H9 (cell line): ENCODE data around the gene TNFRSF18. TPM values are rescaled to one million over a fixed set of nuclear protein-coding genes. Genes with fewer than 3 reads are reported as not detected.

ENCODE experiments used
- DNase-seq: peaks from one replicate; pipeline ENCODE4 v3.0.0-alpha.2; 2017
- H2AFZ ChIP-seq: one replicate; pipeline ENCODE4 v1.6.1; 2013; ENCODE audit warnings: mild to moderate bottlenecking, low read length, control low read depth, moderate library complexity
- H2AK5ac ChIP-seq: 2 replicates; pipeline ENCODE4 v1.6.1; 2013; ENCODE audit warnings: low read length, control low read depth, mixed read lengths; ENCODE audit not compliant: insufficient read length
- H2BK120ac ChIP-seq: one replicate; pipeline ENCODE4 v1.6.1; 2013; ENCODE audit warnings: low read depth, mild to moderate bottlenecking, low read length, control low read depth, inconsistent platforms; ENCODE audit not compliant: poor library complexity, severe bottlenecking
- H2BK12ac ChIP-seq: 2 replicates; pipeline ENCODE4 v1.6.1; 2013; ENCODE audit warnings: low read length, control low read depth, mixed read lengths, low read depth; ENCODE audit not compliant: insufficient read length
- H2BK15ac ChIP-seq: 2 replicates; pipeline ENCODE4 v1.6.1; 2013; ENCODE audit warnings: low read depth, low read length, control low read depth
- H2BK20ac ChIP-seq: one replicate; pipeline ENCODE4 v1.6.1; 2013; ENCODE audit warnings: low read depth, mild to moderate bottlenecking, low read length, control low read depth, inconsistent platforms; ENCODE audit not compliant: poor library complexity, severe bottlenecking
- H2BK5ac ChIP-seq: 2 replicates; pipeline ENCODE4 v1.6.1; 2013; ENCODE audit warnings: low read length, control low read depth, mixed read lengths; ENCODE audit not compliant: insufficient read length
- H3K14ac ChIP-seq: 2 replicates; pipeline ENCODE4 v1.6.1; 2013; ENCODE audit warnings: low read length, control low read depth; ENCODE audit not compliant: insufficient read depth
- H3K18ac ChIP-seq: 2 replicates; pipeline ENCODE4 v1.6.1; 2013; ENCODE audit warnings: low read depth, mild to moderate bottlenecking, mixed read lengths, low read length, control low read depth; ENCODE audit not compliant: insufficient read length
- H3K23ac ChIP-seq: 2 replicates; pipeline ENCODE4 v1.6.1; 2013; ENCODE audit warnings: low read length, control low read depth, mixed read lengths, low read depth; ENCODE audit not compliant: insufficient read length
- H3K23me2 ChIP-seq: 2 replicates; pipeline ENCODE4 v1.6.1; 2013; ENCODE audit warnings: low read depth, mild to moderate bottlenecking, mixed read lengths, low read length, control low read depth; ENCODE audit not compliant: insufficient read length, poor library complexity, severe bottlenecking
- H3K27ac ChIP-seq: 2 replicates; pipeline ENCODE4 v1.5.1; 2013; ENCODE audit warnings: low read length, control low read depth, mixed read lengths, low read depth; ENCODE audit not compliant: insufficient read length
- H3K27me3 ChIP-seq: 2 replicates; pipeline ENCODE4 v1.6.1; 2013; ENCODE audit warnings: low read length, control low read depth, inconsistent platforms; ENCODE audit not compliant: insufficient read depth
- H3K4ac ChIP-seq: 2 replicates; pipeline ENCODE4 v1.6.1; 2013; ENCODE audit warnings: low read depth, mild to moderate bottlenecking, control low read depth, inconsistent platforms, low read length, moderate library complexity
- H3K4me1 ChIP-seq: 2 replicates; pipeline ENCODE4 v1.6.1; 2013; ENCODE audit warnings: low read length, control low read depth, inconsistent platforms; ENCODE audit not compliant: insufficient read depth
- H3K4me2 ChIP-seq: 2 replicates; pipeline ENCODE4 v1.6.1; 2013; ENCODE audit warnings: low read length, control low read depth, mixed read lengths; ENCODE audit not compliant: insufficient read length, insufficient read depth
- H3K56ac ChIP-seq: 2 replicates; pipeline ENCODE4 v1.6.1; 2013; ENCODE audit warnings: low read depth, mild to moderate bottlenecking, mixed read lengths, low read length, control low read depth; ENCODE audit not compliant: insufficient read length
- H3K79me1 ChIP-seq: 2 replicates; pipeline ENCODE4 v1.6.1; 2013; ENCODE audit warnings: low read depth, mild to moderate bottlenecking, moderate library complexity, low read length, control low read depth, inconsistent platforms; ENCODE audit not compliant: insufficient read depth, poor library complexity, severe bottlenecking
- H3K79me2 ChIP-seq: 2 replicates; pipeline ENCODE4 v1.6.1; 2013; ENCODE audit warnings: low read length, control low read depth, inconsistent platforms; ENCODE audit not compliant: insufficient read depth
- H3K9ac ChIP-seq: 2 replicates; pipeline ENCODE4 v1.6.1; 2013; ENCODE audit warnings: low read length, control low read depth, mixed read lengths; ENCODE audit not compliant: insufficient read length; ENCODE audit errors: extremely low read depth
- H3K9me3 ChIP-seq: one replicate; pipeline ENCODE4 v1.6.1; 2013; ENCODE audit warnings: low read depth, low read length, inconsistent platforms; ENCODE audit not compliant: control insufficient read depth
- H3T11ph ChIP-seq: one replicate; pipeline ENCODE4 v1.6.1; 2013; ENCODE audit warnings: mild to moderate bottlenecking, low read length, control low read depth, inconsistent platforms
- H4K20me1 ChIP-seq: one replicate; pipeline ENCODE4 v1.6.1; 2013; ENCODE audit not compliant: control insufficient read depth, insufficient read length, insufficient read depth
- H4K5ac ChIP-seq: 2 replicates; pipeline ENCODE4 v1.6.1; 2013; ENCODE audit warnings: low read depth, mild to moderate bottlenecking, mixed read lengths, low read length, control low read depth; ENCODE audit not compliant: insufficient read length
- H4K8ac ChIP-seq: replicated peaks from 2 replicates; pipeline ENCODE4 v1.6.1; 2013; ENCODE audit warnings: low read length, control low read depth, mixed read lengths, low read depth; ENCODE audit not compliant: insufficient read length
- H4K91ac ChIP-seq: 2 replicates; pipeline ENCODE4 v1.6.1; 2013; ENCODE audit warnings: low read depth, mild to moderate bottlenecking, moderate library complexity, mixed read lengths, low read length, control low read depth; ENCODE audit not compliant: insufficient read length
- H3K27ac Mint-ChIP-seq, 3 experiments: 2 replicates in 2 of 3; 3 replicates in 1 of 3; pipeline ENCODE4 v1.8.0; 2020 to 2021; ENCODE audit warnings: mixed read lengths in 3 of 3, mild to moderate bottlenecking in 1 of 3, moderate library complexity in 1 of 3
- H3K27me3 Mint-ChIP-seq: 2 replicates; pipeline ENCODE4 v1.8.0; 2021; ENCODE audit warnings: low read depth, mild to moderate bottlenecking, moderate library complexity, mixed read lengths
- H3K36me3 Mint-ChIP-seq, 3 experiments: 2 replicates in 2 of 3; 3 replicates in 1 of 3; pipeline ENCODE4 v1.8.0; 2020 to 2021; ENCODE audit warnings: low read depth in 3 of 3, mixed read lengths in 3 of 3; ENCODE audit not compliant: insufficient read depth in 1 of 3
- H3K4me1 Mint-ChIP-seq, 2 experiments: 2 replicates each; pipeline ENCODE4 v1.8.0; 2020; ENCODE audit warnings: mixed read lengths in 2 of 2
- H3K4me3 Mint-ChIP-seq, 2 experiments: 2 replicates in 1 of 2; 3 replicates in 1 of 2; pipeline ENCODE4 v1.8.0; 2020 to 2021; ENCODE audit warnings: mild to moderate bottlenecking in 2 of 2, mixed read lengths in 2 of 2, moderate library complexity in 1 of 2
- H3K9me3 Mint-ChIP-seq, 2 experiments: 2 replicates in 1 of 2; 3 replicates in 1 of 2; pipeline ENCODE4 v1.8.0; 2020; ENCODE audit warnings: mild to moderate bottlenecking in 2 of 2, mixed read lengths in 2 of 2, moderate library complexity in 1 of 2
- WGBS: extraction: QIAGEN DNeasy Blood & Tissue Kit; methylation state at CpG from one replicate; pipeline ENCODE4 v1.1.7; 2013; ENCODE audit warnings: missing lambda C conversion rate, low lambda C conversion rate, mixed read lengths; ENCODE audit not compliant: insufficient read length; ENCODE audit errors: extremely low coverage; 5-methylcytosine and 5-hydroxymethylcytosine counted together
- total RNA-seq: library from RNA; stranded (reverse); gene quantifications from 2 replicates; pipeline ENCODE4 v1.2.1, GENCODE V29; 2021
- TF ChIP-seq, protein P1 (sequence below): fragments of 200-600 bp; sonication (generic); conservative IDR thresholded peaks from 3 replicates; pipeline ENCODE4 v1.8.0; 2021; ENCODE audit warnings: antibody characterized with exemption, mild to moderate bottlenecking

TNFRSF18 gene
- total RNA-seq, 1 experiment from 2014 or later = 2.0 TPM

DNA sequence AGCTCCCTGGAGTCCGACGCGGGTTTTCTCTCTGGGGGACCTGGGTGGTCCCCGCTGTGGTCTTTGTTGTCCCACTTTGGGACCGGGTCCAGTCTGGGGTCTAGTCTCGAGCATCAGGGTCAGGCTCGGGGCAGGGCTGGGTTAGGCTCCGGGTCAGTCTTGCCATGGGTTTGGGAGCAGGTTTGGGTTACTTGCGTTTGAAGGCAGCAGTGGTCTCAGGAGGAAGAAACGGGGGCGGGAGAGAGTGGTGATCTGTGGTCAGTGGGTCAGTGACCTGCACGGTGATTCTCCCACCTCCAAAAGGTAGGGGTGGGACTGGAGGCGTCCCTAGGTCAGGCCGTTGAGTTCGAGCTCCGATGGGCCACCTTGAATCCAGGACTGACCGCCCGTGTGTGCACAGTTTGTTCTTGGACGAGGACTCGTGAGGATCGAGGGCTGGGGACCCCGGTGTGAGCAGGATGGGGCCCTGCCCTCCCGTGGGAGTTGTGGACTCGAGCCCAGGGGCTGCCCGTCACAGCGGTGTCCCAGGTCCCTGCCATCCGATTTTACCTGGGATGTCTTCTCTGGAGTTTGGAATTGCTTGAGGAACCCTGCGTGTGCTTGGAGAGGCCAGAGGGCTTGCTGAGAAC, 27.9 kb upstream of the TNFRSF18 start:
- H2AFZ ChIP-seq = no peak overlapping the region
- peaks cover 2% of the 10 kb centered on the region for H3K79me1 ChIP-seq
- TF ChIP-seq, protein P1, sequence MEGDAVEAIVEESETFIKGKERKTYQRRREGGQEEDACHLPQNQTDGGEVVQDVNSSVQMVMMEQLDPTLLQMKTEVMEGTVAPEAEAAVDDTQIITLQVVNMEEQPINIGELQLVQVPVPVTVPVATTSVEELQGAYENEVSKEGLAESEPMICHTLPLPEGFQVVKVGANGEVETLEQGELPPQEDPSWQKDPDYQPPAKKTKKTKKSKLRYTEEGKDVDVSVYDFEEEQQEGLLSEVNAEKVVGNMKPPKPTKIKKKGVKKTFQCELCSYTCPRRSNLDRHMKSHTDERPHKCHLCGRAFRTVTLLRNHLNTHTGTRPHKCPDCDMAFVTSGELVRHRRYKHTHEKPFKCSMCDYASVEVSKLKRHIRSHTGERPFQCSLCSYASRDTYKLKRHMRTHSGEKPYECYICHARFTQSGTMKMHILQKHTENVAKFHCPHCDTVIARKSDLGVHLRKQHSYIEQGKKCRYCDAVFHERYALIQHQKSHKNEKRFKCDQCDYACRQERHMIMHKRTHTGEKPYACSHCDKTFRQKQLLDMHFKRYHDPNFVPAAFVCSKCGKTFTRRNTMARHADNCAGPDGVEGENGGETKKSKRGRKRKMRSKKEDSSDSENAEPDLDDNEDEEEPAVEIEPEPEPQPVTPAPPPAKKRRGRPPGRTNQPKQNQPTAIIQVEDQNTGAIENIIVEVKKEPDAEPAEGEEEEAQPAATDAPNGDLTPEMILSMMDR = no peak
- H3K4me2 ChIP-seq = no peak overlapping the region
- Mint-ChIP-seq H3K4me3 (peak overlapping the region; percentile 51 to 70; a peak in 3 of 5 replicates), H3K9me3 (peaks cover 0 to 4% of the 10 kb centered on the region in 2 experiments; a peak in 1 of 5 replicates), H3K4me1 (peaks cover 15 to 29% of the 10 kb centered on the region in 2 experiments), H3K27ac (peak overlapping the region in 1 of 3 experiments; percentile 47; a peak in 2 of 7 replicates), H3K36me3 (peaks cover 17 to 24% (median 23%) of the 10 kb centered on the region in 3 experiments), H3K27me3 (no peaks in the 10 kb centered on the region)
- no peak overlapping the region for H2BK120ac ChIP-seq
- no peaks in the 10 kb centered on the region for H3K4me1 ChIP-seq
- H2BK5ac ChIP-seq = no peak overlapping the region
- H2BK20ac ChIP-seq = no peak overlapping the region
- H2AK5ac ChIP-seq = no peak overlapping the region
- H4K20me1 ChIP-seq = no peaks in the 10 kb centered on the region
- H4K91ac ChIP-seq = no peak overlapping the region
- no peaks in the 10 kb centered on the region for H3K27me3 ChIP-seq
- H3T11ph ChIP-seq = no peak overlapping the region
- no peak overlapping the region for H3K18ac ChIP-seq
- no peak overlapping the region for H3K9ac ChIP-seq
- H3K56ac ChIP-seq = no peak overlapping the region
- H2BK12ac ChIP-seq = no peak overlapping the region
- no peaks in the 10 kb centered on the region for H3K9me3 ChIP-seq
- H3K79me2 ChIP-seq = peaks cover 2% of the 10 kb centered on the region; the same call in 1 of the 2 replicates
- H4K5ac ChIP-seq = no peak overlapping the region
- peaks cover 6% of the 10 kb centered on the region for H3K23me2 ChIP-seq
- H2BK15ac ChIP-seq = no peak overlapping the region
- no peak overlapping the region for H3K23ac ChIP-seq
- DNase-seq = no peak
- H4K8ac ChIP-seq = no peak overlapping the region
- no peak overlapping the region for H3K4ac ChIP-seq
- WGBS = no CpG with 5 or more reads among the region's 28 CpGs
- H3K27ac ChIP-seq = no peak overlapping the region
- H3K14ac ChIP-seq = no peak overlapping the region
